ENCODE measurements around the gene NMBR. TPM values are rescaled to one million over a fixed set of nuclear protein-coding genes. Genes with fewer than 3 reads are reported as not detected.
A peak's percentile ranks its signal among the peaks of the same experiment; 100 is the strongest.
"Not testable (repeated sequence)": the region's sequence is repeated elsewhere in the genome, so short reads cannot be mapped to it uniquely, and the experiment has no call there.

NMBR gene
- total RNA-seq: not detected

DNA sequence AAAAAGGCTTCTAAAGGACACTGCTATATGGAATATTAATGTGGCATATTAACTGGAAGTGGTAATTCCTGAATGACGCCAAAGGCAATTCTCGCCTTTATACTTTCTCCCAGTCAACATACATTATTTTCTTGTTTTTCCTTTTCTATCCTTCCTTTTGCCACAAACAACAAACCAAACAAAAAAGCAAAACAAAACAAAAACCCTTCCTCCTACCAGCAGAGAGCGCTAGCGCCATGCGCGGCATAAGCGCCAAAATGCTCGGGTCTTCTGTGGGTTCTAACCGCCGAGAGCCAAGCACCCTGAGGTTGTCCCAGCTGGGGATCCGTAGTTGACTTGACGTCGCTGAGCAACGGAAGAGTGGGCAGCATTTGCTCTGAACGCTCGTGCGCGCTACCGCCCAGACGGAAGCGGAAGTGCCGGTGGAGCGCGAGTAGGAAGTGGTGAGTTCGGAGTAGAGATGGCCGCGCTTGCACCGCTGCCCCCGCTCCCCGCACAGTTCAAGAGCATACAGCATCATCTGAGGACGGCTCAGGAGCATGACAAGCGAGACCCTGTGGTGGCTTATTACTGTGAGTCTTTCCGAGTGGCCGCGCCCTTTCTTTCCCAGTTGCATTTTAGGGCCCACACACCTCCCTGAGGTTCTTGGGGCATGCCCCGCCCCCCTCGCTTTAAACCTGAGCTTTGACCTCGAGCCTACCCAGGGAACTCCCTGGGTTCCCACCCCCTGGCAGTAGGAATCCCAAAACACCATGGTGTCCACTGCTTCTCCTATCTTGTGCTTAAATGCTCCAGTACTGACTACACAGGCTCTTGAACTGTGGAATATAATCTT is at the start of gene NMBR, which contains the start of gene VTA1:
NMBR (minus strand) TSS at position 295 of the 835 bp plus-strand sequence. CDS start 58,464 bp downstream, outside the sequence.
VTA1 (plus strand) TSS at position 436 of the 835 bp plus-strand sequence; CDS start at position 461, 25 bp downstream.
- Mint-ChIP-seq H3K4me3 (peak within 1 kb of the TSS; percentile 93), H3K9me3 (no peaks in the 10 kb centered on the region), H3K4me1 (peaks cover 46% of the 10 kb centered on the region), H3K36me3 (peaks cover 9% of the 10 kb centered on the region), H3K27me3 (no peaks in the 10 kb centered on the region), H3K27ac (peak within 1 kb of the TSS; percentile 82)
- DNase-seq: peak; percentile 95

DNA sequence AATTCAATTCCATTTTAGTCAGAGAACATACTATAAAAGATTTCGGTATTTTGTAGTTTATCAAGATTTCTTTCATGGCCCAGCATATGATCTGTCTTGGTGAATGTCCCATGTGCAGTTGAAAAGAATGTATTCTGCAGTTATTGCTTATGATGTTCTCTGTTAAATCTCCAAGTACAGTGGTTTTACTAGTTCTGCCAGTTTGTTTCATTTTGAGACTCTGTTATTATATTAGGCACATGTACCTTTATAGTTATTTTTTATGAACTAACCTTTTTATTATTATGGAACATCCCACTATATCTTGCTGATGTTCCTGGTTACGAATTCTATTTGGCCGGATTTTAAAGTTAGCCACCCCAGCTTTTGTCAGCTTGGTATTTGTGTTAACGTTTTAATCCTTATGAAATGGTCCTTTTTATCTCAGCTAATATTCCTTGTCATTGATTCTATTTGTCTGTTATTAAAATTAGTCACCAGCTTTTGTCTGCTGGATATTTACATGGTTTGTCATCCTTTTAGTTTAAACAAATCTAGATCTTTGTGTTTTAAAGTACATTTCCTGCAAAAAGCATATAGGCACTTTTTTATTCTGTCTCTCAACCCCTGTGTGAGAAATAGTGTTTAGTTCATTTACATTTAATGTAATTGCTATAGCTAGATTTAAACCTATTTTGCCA is 49.1 kb upstream of the NMBR start:
- no peaks in the 10 kb centered on the region for H3K9me3 Mint-ChIP-seq

DNA sequence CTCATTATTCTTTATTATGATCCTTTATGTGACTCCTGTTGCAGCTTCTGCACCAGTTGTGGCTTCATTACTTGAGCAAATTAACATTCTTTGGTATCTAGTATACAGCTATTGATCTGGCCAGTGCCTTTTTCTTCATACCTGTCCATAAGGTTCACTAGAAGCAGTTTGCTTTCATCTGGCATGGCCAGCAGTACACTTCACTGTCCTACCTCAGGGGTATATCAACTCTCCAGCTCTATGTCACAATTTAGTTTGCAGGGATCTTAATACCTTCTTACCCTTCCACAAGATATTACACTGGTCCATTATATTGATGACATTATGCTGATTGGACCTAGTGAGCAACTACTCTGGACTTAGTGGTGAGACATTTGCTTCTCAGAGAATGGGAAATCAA is 46.7 kb upstream of the NMBR start:
- Mint-ChIP-seq H3K4me3 (no peak overlapping the region), H3K27me3 (no peaks in the 10 kb centered on the region), H3K4me1 (peaks cover 40% of the 10 kb centered on the region), H3K36me3 (peaks cover 23% of the 10 kb centered on the region), H3K9me3 (no peaks in the 10 kb centered on the region), H3K27ac (no peak overlapping the region)
- no peak for DNase-seq

More for the DNA sequence above, 49.1 kb upstream of the NMBR start:
- no peak for DNase-seq
- H3K27me3 Mint-ChIP-seq: no peaks in the 10 kb centered on the region
- no peak overlapping the region for H3K4me3 Mint-ChIP-seq
- H3K27ac Mint-ChIP-seq: no peak overlapping the region
- peaks cover 20% of the 10 kb centered on the region for H3K36me3 Mint-ChIP-seq
- H3K4me1 Mint-ChIP-seq: peaks cover 39% of the 10 kb centered on the region

DNA sequence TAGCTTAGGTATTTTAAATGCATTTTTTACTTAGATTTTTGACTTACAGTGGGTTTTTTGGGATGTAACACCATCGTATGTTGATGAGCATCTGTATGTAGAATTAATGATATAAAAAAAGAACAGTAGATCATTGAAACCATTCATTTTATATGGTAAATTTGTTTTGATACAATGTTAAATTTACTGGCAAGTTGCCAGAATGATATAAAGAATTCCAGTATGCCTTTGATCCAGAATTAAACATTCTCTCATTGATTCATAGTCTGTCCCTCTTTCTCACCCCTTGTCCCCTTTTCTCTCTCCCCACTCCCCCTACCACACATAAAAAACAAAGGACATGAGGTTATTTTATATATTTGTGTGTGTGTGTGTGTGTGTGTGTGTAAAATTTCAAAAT is 45.4 kb upstream of the NMBR start:
- Mint-ChIP-seq H3K27ac (no peak overlapping the region), H3K27me3 (no peaks in the 10 kb centered on the region), H3K36me3 (peaks cover 23% of the 10 kb centered on the region), H3K4me1 (peaks cover 38% of the 10 kb centered on the region), H3K9me3 (no peaks in the 10 kb centered on the region), H3K4me3 (no peak overlapping the region)
- no peak for DNase-seq

DNA sequence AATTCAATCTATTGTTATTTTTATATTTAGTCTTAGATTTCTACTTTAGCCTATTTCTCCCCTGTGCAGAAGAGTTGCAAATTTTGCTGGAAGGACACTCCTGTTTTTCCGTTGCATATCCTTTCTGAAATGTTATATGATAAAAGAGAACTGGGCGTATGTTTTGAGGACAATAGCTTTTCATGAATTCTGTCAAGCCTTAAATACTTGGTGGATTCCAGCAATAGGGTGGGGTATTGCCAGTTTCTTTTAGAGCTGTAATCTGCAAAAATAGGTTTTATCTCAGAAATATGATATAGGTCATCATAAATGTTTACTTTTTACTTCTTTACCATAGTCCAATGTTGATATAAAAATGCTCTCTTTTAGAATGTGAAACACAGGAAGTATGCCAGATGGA is 42.1 kb upstream of the NMBR start:
- DNase-seq: no peak
- Mint-ChIP-seq H3K27me3 (no peaks in the 10 kb centered on the region), H3K36me3 (peaks cover 12% of the 10 kb centered on the region), H3K9me3 (no peaks in the 10 kb centered on the region), H3K4me1 (peaks cover 22% of the 10 kb centered on the region), H3K4me3 (no peak overlapping the region), H3K27ac (no peak overlapping the region)

DNA sequence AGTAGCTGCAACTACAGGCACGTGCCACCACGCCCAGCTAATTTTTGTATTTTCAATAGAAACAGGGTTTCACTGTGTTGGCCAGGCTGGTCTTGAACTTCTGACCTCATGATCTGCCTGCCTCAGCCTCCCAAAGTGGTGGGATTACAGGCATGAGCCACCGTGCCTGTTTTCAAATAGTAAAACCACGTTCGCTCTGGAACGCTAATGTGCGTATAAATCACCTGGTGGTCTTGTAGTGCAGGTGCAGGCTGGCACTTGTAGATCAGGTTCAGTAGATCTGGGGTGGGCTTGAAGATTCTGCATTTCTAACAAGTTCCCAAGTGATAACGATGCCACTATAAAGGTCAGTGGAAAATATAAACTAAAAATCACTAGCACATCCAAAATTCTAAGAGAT is 41.4 kb upstream of the NMBR start:
- Mint-ChIP-seq H3K36me3 (peaks cover 11% of the 10 kb centered on the region), H3K4me1 (peaks cover 16% of the 10 kb centered on the region)
- H3K4me3 Mint-ChIP-seq, H3K27ac Mint-ChIP-seq, H3K27me3 Mint-ChIP-seq, DNase-seq, H3K9me3 Mint-ChIP-seq: not testable (repeated sequence)

DNA sequence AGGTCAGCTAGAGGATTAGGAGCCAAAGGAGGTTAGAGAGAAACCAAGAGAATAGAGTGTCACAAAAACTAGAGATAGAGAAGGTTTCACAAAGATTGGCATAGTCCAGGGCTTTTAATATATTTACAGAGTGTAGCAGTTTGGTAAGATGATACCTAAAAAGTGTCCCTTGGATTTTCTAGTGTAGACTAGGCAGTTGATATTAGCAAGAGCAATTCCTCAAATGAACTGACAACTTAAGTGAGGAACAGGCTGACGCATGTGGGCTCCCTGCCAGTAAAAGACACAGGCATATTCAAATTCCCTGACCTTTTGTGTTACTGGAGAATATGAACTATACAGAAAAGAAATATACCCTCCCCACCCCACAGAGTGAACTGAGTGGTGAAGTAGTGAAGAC is 40.3 kb upstream of the NMBR start:
- H3K27me3 Mint-ChIP-seq: no peaks in the 10 kb centered on the region
- no peak overlapping the region for H3K27ac Mint-ChIP-seq
- H3K36me3 Mint-ChIP-seq: peaks cover 17% of the 10 kb centered on the region
- no peak for DNase-seq
- no peak overlapping the region for H3K4me3 Mint-ChIP-seq
- no peaks in the 10 kb centered on the region for H3K9me3 Mint-ChIP-seq
- peaks cover 14% of the 10 kb centered on the region for H3K4me1 Mint-ChIP-seq

DNA sequence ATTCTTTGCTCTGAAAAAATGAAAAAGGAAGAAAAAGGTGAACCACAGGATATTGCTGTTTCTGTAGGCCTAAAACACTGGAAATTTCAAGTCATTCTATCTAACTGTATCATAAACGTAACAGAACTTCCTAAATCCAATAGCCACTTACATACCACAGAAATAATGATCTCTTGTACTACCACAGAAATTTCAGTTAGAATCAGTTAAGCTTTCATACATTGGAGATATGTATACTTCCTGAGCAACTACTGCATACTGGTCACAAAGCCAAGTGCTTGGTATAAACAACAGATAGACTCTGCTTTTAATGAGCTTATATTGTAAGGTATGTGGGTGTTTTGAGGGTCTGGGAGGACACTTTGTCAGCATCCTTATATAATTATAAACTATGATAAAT is 38.7 kb upstream of the NMBR start:
- Mint-ChIP-seq H3K4me1 (peaks cover 17% of the 10 kb centered on the region), H3K36me3 (peaks cover 23% of the 10 kb centered on the region), H3K9me3 (no peaks in the 10 kb centered on the region), H3K27ac (no peak overlapping the region), H3K4me3 (no peak overlapping the region), H3K27me3 (no peaks in the 10 kb centered on the region)
- no peak for DNase-seq

DNA sequence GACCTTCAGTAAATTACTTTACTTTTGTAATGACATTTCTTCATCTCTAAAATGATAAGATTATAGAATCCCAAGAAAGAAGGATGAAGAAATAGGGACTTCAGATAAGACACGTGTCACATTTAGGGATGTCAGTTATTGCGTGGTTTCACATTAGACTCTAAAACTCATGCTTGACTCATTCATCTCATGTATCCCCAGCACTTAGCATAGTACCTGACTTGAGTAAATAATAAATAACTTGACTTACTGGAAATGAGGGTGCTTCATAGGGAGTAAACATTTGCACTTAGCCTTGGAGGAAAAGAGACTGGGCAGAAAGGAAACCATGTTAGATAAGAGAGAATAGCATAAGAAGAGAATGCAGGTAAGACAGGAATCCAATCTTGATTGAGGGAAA is 37.4 kb upstream of the NMBR start:
- peaks cover 17% of the 10 kb centered on the region for H3K4me1 Mint-ChIP-seq
- H3K36me3 Mint-ChIP-seq: peaks cover 21% of the 10 kb centered on the region
- H3K4me3 Mint-ChIP-seq: no peak overlapping the region
- H3K27ac Mint-ChIP-seq: no peak overlapping the region
- H3K27me3 Mint-ChIP-seq: no peaks in the 10 kb centered on the region
- H3K9me3 Mint-ChIP-seq: no peaks in the 10 kb centered on the region
- DNase-seq: no peak

DNA sequence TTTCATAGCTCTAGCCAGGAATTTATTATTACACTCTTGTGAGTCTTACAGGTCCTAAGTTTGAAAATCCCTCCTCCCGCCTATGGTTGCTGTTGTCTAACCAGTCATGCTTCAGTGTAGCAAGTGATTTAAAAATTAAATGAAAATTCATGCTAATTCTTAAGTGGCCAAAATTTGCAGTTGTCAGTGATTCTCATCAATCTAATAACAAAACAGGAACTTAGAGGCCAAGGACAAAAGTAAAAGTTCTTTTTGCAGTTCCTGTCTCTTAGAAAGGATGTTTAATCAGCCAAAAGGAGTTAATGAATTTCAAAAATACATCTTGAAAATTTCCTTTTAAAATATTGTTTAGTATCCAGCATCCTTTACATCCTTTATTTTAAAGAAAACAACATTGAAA is 36.4 kb upstream of the NMBR start:
- Mint-ChIP-seq H3K27ac (no peak overlapping the region), H3K9me3 (no peaks in the 10 kb centered on the region), H3K27me3 (no peaks in the 10 kb centered on the region), H3K4me3 (no peak overlapping the region), H3K36me3 (peaks cover 19% of the 10 kb centered on the region), H3K4me1 (peaks cover 13% of the 10 kb centered on the region)
- DNase-seq: no peak

DNA sequence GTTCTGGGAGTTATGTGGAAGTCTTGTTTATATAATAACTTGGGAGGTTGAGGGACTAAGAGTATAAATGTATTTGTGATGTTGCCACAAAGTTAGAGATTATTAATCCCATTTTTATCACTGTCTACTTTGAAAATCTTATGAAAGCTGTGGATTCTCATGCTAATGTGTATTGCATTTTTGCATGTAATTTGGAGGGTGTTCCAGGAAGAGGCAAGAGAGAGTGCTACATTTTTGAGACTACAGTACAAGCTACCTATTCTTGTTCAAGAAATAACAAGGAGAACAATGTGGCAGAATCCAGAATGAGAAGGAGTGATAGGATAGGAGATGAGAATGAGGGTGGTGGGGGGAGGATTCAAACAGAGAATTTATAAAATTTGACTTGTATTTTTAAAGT is 35.1 kb upstream of the NMBR start:
- H3K4me1 Mint-ChIP-seq: peaks cover 9% of the 10 kb centered on the region
- no peak overlapping the region for H3K4me3 Mint-ChIP-seq
- peaks cover 32% of the 10 kb centered on the region for H3K36me3 Mint-ChIP-seq
- H3K27ac Mint-ChIP-seq: no peak overlapping the region
- H3K27me3 Mint-ChIP-seq: no peaks in the 10 kb centered on the region
- DNase-seq: no peak
- H3K9me3 Mint-ChIP-seq: peaks cover 10% of the 10 kb centered on the region

DNA sequence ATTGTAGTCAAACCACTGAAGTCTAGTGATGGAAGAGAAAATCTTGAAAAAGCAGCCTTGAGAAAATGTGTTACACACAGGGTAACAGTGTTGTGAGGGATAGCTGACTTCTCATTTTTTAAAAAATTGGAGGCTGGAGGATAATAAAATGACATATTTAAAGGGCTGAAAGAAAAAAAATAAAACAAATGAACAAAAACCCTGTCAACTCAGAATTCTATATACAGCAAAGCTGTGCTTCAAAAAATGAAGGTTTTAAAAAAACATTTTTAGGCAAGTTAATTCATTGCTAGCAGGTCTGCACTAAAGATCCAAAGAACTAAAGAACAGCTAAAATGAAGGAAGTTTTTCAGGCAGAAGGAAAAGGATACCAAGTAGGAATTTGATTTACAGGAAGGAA is 31.2 kb upstream of the NMBR start:
- Mint-ChIP-seq H3K27me3 (no peaks in the 10 kb centered on the region), H3K4me3 (no peak overlapping the region), H3K4me1 (peaks cover 8% of the 10 kb centered on the region), H3K36me3 (peaks cover 62% of the 10 kb centered on the region), H3K27ac (no peak overlapping the region), H3K9me3 (peaks cover 15% of the 10 kb centered on the region)
- no peak for DNase-seq

DNA sequence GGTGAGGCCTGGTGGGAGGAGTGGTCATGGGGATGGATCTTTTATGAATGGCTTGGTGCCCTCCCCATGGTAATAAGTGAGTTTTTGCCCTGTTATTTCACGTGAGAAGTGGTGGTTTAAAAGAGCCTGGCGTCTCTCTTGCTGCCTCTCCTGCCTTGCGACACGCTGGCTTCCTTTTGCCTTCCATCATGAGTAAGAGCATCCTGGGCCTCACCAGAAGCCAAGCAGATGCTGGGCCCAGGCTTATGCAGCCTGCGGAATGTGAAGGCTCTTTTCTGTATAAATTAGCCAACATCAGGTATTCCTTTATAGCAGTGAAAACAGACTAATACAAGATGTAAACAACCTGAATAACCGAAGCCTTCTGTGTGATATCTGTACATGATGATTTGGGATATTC is 27.8 kb upstream of the NMBR start:
- peaks cover 61% of the 10 kb centered on the region for H3K36me3 Mint-ChIP-seq
- H3K4me1 Mint-ChIP-seq: peaks cover 4% of the 10 kb centered on the region
- H3K4me3 Mint-ChIP-seq: no peak overlapping the region
- DNase-seq: no peak
- no peak overlapping the region for H3K27ac Mint-ChIP-seq
- H3K9me3 Mint-ChIP-seq: peaks cover 15% of the 10 kb centered on the region
- no peaks in the 10 kb centered on the region for H3K27me3 Mint-ChIP-seq

DNA sequence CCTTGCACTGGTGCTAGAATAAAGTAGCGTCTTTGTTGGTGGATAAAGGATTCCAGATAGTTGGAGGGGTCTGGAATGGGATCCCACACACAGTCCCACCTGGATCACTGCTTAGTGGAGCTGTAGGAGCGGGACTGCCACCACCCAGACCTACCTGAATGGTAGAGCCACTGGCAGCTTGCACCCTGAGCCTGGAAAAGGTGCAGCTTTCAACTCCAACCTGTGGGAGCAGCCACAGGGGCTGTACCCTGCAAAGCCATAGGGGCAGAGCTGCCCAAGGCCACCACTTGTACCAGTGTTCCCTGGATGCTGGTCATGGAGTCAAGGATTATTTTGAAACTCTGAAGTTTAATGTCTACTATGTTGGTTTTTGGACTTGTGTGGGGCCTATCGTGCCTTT is 27.1 kb upstream of the NMBR start:
- H3K27ac Mint-ChIP-seq: no peak overlapping the region
- no peak for DNase-seq

DNA sequence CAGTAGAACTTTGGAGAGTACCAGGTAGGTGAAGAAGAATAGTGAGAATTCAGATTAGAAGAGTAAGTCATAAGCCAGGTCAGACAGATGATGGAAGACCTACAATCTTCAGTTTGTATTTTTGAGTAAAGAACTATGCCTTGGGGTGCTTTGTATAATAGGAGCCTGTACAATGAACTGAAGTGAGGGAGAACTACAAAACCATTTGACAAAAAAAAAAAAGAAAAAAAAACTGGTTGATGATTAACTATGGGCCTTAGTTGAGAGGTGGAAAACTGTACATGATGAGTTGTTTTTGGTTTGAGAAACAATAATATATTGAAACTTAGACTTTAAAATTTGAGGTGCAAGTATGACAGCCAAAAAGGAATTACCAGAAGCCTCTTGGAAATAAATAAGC is 25.8 kb upstream of the NMBR start:
- no peak overlapping the region for H3K27ac Mint-ChIP-seq
- H3K27me3 Mint-ChIP-seq: no peaks in the 10 kb centered on the region
- peaks cover 53% of the 10 kb centered on the region for H3K36me3 Mint-ChIP-seq

More for the DNA sequence above, 27.1 kb upstream of the NMBR start:
- no peaks in the 10 kb centered on the region for H3K27me3 Mint-ChIP-seq
- H3K9me3 Mint-ChIP-seq: peaks cover 15% of the 10 kb centered on the region
- peaks cover 61% of the 10 kb centered on the region for H3K36me3 Mint-ChIP-seq
- peaks cover 4% of the 10 kb centered on the region for H3K4me1 Mint-ChIP-seq
- H3K4me3 Mint-ChIP-seq: no peak overlapping the region

More for the DNA sequence above, 25.8 kb upstream of the NMBR start:
- DNase-seq: no peak
- Mint-ChIP-seq H3K4me3 (no peak overlapping the region), H3K9me3 (peaks cover 9% of the 10 kb centered on the region), H3K4me1 (peaks cover 4% of the 10 kb centered on the region)
